ENCODE results near the gene ATP5MG.
"Not testable (repeated sequence)": the region's sequence is repeated elsewhere in the genome, so short reads cannot be mapped to it uniquely, and the experiment has no call there.

Gene ATP5MG

DNA sequence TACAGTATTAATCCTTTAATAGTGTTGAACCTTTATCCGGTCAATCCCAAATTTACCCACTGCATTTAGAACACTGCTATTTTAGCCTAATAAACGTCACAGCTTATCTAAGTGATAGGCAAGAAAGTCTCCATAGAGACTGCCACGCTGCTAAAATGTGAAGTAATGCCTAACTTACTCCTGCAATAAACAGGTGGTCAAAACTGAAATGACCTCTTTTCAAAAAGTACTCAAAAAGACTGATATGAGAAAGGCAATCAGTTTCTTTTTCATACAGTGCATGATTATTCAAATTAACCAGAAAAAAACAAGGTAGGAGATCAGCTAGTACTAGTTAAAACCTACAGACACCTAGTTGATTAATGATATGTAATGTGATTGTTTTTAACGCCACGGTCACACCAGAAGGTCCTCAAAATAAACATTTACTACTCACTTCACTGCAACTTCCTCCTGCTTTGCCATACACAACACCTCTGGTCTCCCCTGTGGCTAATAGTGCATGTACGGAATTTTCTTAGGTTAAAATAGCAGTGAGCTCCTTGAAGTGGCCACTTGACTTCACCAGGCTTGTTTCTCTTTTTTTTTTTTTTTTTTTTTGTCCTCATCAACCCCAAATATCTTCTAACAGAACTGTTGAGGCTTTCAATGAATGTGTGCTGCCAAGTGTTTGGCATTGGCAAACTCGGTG, 8.8 kb downstream of the ATP5MG start:
- DNase-seq, result no peak

DNA sequence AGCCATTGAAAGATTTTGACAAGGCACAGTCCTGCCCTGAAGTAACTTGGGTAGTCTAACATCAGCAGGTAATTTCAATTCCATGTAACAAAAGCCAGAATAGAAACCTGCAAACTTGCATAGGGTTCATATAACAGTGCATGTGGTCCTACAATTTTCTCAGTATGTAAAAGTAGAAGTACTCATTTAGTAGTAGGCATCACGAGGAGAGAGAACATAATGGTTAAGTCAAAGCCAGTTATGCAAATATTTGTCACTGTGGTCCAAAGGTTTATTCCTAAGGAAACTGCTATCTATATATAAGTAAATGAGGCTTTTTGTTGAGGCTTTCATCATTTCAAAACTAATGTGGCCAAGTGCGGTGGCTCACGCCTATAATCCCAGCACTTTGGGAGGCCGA, 10.1 kb downstream of the ATP5MG start:
- DNase-seq, result no peak

DNA sequence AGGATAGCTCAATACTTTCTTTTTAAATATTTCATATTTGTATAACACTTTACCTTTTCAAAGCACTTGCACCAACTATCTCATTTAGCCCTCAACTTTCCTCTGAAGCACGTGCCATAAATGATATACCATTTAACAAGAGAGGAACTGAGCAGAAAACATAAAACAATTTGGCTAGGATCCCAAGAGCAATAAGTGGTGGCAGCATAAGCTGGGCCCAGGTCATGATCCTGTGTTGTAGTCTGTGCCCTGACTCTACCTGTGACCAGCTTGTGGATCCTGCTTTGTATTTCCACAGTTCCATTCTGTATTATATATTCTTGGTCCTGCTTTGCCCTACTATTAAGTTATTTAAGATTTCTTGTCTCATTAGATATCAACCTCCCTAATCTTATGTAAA, 11.5 kb downstream of the ATP5MG start:
- no peak for DNase-seq

GRCh38 chr11:118415062-118415738, 13.8 kb downstream of the ATP5MG start:
- DNase-seq, result peak in 1 of 5 experiments; percentile 43

- peak in 1 of 5 experiments; percentile 96 for DNase-seq
These were observed 14.3 kb downstream of the ATP5MG start for GRCh38 chr11:118415739-118416068.

GRCh38 chr11:118416900-118417299, 15.5 kb downstream of the ATP5MG start:
- DNase-seq, result not testable (repeated sequence)

- DNase-seq, result no peak
These were observed 16.4 kb downstream of the ATP5MG start for GRCh38 chr11:118417801-118418200.

DNA sequence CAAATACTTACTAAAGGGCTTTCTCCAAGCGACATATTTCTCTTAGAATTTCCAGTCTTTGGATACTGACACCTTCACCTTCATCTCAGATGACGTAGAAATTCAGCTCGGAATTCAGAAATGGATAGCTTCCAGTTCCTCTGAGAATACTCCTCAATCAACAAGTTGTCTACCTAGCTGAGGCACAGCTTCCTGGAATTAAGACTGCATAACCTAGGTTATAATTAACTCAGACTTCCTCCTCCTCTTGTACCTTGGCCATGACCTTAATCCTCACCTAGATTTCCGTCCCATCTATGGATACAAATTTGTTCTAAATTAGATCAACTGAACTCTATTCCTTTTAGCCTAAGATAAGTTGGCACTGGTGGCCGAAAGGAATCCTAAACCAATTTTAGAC, 17.4 kb downstream of the ATP5MG start:
- no peak for DNase-seq

DNA sequence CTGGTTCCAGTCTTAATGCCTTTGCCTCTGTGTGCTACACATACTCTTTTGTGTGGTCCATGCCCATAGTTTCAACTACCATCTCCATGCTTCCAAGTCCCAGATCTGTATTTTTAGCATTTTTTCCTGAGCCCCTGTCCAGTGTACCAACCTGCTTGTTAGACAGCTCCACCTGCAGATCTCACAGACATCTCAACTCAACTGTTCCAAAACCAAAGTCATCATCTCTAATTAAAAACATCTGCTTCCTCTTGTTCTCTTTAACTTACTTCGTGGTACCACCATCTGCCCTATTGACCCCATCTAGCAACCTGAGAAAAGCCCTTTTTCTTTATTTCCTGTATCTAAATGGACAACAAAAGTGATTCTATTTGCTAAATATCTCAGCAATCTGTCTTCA, 26.3 kb downstream of the ATP5MG start:
- DNase-seq, result no peak

DNA sequence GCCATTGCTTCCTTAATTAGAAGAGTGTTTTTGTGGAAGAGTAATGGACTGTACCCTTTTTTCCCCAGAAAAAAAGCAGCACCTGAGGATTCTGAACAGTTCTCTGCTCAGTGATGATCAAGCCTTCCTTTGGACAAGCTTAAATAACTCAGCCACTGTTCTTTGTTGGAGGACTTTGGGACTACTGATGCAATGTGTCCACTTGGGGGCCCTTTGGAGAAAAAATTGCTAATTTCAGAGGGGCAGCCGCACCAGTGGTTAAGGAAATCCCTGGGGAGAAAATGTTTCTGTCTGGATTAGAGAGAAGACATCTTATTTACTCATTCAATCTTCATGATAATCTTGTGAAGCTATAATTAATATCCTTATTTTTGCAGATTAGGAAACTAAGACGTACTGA, 29.6 kb downstream of the ATP5MG start:
- no peak for DNase-seq

DNA sequence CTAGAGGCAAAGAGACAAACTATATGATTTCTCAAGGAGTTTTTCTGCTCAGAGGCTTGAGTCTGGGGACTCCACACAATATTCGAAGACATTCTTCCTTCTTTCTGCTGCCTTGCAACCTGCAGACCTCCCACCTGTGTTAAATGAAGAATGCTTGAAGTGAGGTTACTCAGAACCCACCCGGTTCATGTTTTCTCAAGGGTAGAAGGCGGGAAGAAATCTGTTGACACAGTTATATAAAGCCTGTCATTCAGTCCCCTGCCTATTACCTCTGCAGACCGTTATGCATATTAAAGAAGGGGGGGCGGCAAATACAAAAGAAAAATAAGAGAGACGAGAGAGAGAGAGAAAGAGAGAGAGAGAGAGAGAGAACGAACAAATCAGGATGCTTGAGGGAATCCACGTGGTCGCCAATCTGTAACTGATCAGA, 32.7 kb downstream of the ATP5MG start:
- DNase-seq, result peak in 2 of 5 experiments; percentile 41 to 90

DNA sequence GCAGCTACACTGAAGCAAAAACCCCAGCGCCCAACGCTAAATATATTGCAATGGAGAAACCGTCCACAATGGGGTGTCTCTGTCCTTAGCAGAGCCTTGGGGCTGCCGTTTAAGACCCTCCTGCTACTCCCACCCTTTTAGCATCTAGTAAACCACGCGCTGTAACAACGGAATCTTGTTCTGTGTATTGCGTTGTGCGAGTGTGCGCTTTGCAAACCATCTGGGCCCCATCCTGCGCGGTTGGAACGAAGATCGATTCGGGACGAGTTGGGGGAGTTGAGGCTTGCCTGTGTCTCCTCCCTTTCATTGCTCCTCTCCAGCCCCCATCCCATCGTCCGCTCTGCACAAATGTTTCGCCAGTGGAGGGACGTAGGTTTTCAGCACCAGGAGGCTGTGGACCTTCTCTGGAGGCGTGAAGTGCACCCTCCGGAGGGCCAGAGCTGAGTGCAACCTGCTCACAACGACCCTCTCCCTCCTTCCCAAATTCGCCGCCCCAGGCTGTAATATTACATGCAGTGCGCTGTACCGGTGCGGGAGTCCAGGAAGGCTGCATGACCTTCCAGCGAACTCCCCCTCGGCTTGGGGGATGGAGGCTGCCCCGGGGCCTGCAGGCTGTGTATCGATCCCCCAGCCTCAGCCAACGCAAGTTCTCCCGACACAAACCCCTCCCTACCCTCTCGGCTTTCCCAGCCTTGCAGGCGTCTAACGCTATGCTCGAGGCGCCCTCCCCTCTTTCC, 33.3 kb downstream of the ATP5MG start:
- DNase-seq, result peak in 4 of 5 experiments; percentile 7 to 49 (median 10)

DNA sequence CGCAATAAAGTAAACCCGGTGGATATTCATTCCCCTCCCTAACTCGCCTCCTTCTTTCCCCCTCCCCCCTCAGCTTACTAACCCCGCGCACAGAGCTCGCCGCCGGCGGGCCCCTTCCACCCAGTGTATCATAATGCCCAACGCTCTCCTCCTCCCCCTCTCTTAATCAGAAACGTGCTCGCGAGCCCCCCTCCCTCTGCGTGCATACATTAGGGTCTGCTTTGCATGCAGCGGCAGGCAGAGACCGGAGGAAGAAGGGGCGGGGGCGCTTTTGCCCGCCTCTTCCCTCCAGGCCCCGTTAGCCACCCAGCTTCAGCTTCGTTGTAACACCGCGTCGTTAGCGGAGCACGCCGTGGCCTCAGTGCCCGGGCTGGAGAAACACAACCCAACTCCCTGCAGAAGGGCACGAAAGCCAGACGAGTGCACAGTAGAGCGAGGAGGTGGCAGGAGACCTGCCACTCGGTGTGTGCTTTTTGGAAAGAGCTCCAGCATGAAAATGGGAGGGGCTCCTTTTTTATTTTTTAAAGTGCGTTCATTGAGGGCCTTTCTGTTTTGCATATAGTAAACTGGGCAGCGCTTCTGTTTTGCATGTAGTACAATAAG, 34.0 kb downstream of the ATP5MG start:
- DNase-seq, result peak in 4 of 5 experiments; percentile 21 to 87 (median 42)

- peak; percentile 89 to 97 (median 91) for DNase-seq
These were observed 34.7 kb downstream of the ATP5MG start, which contains the start of gene KMT2A for GRCh38 chr11:118435893-118436624. Gene KMT2A, plus strand, starts transcription at chr11:118436492. Its CDS starts 21 bp downstream, at chr11:118436513.

DNA sequence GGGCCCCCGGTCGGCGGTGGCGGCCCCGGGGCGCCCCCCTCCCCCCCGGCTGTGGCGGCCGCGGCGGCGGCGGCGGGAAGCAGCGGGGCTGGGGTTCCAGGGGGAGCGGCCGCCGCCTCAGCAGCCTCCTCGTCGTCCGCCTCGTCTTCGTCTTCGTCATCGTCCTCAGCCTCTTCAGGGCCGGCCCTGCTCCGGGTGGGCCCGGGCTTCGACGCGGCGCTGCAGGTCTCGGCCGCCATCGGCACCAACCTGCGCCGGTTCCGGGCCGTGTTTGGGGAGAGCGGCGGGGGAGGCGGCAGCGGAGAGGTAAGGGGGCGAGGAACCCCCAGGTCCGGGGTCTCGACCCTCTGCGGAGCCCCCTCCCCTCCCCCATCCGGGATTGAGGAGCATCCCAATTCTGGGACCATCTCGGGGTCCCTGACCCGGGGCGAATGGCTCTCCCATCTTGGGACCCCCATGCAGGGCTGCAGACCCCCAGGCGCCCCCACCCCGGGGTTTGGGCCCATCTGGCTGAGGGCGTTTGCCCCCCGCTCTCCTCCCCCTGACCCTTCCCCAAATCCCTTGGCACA, 35.3 kb downstream of the ATP5MG start:
- DNase-seq, result peak in 4 of 5 experiments; percentile 9 to 70 (median 42)

DNA sequence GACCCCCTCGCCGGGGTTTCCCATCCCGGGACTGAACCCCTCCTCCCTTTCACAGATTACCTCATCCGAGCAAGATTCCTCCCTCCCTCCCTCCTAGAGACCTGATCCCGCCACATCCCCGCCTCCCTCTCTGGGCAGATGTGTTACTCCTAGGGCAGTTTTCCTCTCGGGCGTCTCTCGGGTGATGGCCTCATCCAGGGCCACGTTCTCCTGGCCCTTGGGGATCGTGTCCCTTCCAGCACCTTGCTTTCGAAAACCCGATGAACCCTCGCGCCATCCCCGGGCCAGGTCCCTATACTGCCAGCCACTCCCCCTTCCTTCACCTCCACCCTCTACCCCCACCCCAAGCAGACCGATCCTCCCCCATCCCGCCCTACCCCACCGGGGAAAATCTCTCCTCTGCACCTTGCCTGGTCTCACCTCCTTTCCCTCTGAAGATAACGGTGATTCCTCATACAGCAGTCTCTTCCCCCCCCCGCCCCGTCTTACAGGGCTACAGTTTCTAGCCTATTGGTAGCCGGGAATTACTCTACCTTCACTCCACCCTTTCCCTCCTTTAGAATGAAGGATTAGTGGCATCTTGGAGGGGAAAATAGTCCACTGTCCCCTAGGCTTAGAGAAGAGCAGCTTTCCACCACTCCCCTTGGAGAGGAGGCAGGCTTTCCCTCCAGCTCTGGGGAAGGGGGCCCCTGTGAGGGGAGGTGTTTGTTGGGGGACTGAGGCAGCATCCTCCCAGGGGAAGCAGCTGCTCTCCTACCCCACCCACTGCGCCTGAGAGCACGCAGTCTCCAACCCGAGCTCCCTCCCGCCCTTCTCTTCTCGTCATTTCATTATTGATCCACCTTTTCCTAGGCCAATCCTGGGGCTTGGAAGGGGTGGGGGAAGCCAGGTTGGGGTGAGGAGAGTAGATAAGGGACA, 36.1 kb downstream of the ATP5MG start:
- peak; percentile 16 to 62 (median 27) for DNase-seq

GRCh38 chr11:118438314-118438931, 37.0 kb downstream of the ATP5MG start:
- peak; percentile 11 to 73 (median 50) for DNase-seq

GRCh38 chr11:118439646-118440045, 38.2 kb downstream of the ATP5MG start:
- peak in 1 of 5 experiments; percentile 66 for DNase-seq

DNA sequence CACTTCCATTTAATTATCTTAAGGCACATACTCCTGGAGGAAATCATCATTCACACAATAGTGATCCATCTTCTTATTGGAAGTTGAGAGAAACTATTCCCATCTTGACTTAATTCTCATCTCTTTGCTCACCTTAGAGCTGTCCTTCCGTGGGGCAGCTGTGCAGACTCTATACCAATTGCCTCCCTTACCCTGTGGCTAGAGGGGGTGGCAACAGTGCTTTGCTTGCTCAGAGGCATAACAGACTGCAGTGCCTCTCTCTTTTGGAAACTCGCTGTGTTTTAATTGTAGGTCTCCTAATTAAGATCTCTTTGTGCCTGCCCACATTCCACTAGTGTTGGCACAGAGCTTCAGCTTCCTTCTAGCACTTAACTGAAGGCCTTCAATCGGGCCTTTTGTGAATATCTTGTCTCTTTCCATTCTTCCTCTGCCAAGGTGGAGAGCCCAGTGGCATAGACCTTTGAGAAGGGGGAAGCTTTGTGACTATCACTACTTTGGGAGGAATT, 40.4 kb downstream of the ATP5MG start:
- peak in 1 of 5 experiments; percentile 45 for DNase-seq

DNA sequence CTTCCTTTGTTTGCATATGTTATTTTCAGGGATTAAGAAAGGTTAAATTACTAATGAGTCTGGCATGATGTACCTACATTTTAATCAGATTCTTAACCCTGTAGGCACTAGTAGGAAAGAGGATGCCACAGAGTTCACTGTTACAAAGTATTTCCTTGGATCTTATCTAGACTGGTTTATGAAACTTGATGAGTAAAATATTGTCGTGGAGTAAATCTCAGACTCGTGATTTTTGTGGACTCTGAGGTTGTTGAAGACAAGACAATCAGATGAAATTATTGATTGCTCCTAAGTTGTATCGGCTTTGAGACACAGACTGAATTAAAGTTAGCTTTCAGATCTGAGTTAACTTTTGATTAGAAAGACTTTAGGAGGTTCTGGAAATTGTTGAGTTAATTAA, 40.9 kb downstream of the ATP5MG start:
- peak in 1 of 5 experiments; percentile 61 for DNase-seq

Data from T-helper 2 cell (primary cell).